Left ventricle myocardium inferior (tissue), 1 donor: ENCODE results near the gene EPHB2. TPM values are rescaled to one million over a fixed set of nuclear protein-coding genes. Genes with fewer than 3 reads are reported as not detected.

Experiments
- DNase-seq: peaks from one replicate; pipeline ENCODE4 v3.0.0-alpha.2; 2020
- H3K27ac ChIP-seq: fragments of 200-600 bp; replicated peaks from 2 replicates; pipeline ENCODE4 v1.8.0; 2021
- H3K27me3 ChIP-seq: fragments of 200-600 bp; 2 replicates; pipeline ENCODE4 v1.8.0; 2021; ENCODE audit warnings: low read depth
- H3K36me3 ChIP-seq: fragments of 200-600 bp; 2 replicates; pipeline ENCODE4 v1.8.0; 2021
- H3K4me1 ChIP-seq: fragments of 200-600 bp; 2 replicates; pipeline ENCODE4 v1.8.0; 2021
- H3K4me3 ChIP-seq: fragments of 200-600 bp; 2 replicates; pipeline ENCODE4 v1.8.0; 2021; ENCODE audit warnings: mild to moderate bottlenecking, moderate library complexity
- H3K9me3 ChIP-seq: fragments of 200-600 bp; replicated peaks from 2 replicates; pipeline ENCODE4 v1.8.0; 2021
- CTCF ChIP-seq: fragments of 200-600 bp; IDR thresholded peaks from 2 replicates; pipeline ENCODE4 v1.8.0; 2021; ENCODE audit warnings: antibody characterized with exemption, mild to moderate bottlenecking, borderline replicate concordance
- intact Hi-C: fragments of 100-400 bp; cut with micrococcal nuclease; formaldehyde crosslinking; loops from one replicate; pipeline ENCODE4 v1.11.0; 2022
- total RNA-seq: library from RNA; stranded (reverse); fragmentation: NEBNext Ultra II Directional; extraction: Animal tissue kit (Norgen Biotek cat#: 25700); gene quantifications from one replicate; pipeline ENCODE4 v1.2.1, GENCODE V29; 2021
- donor health status: DM: no; HTN: yes; CAD: no; lungs with severe emphysema.

Gene EPHB2
- total RNA-seq, 1 donor from 2014 or later, result 2.0 TPM

- Histone ChIP-seq H3K27ac (no peak overlapping the region), H3K4me3 (no peak overlapping the region), H3K27me3 (peaks cover 23% of the 10 kb centered on the region), H3K9me3 (no peaks in the 10 kb centered on the region), H3K36me3 (no peaks in the 10 kb centered on the region), H3K4me1 (peaks cover 23% of the 10 kb centered on the region)
- intact Hi-C loops, result no loop called here
- DNase-seq, result no peak
- TF ChIP-seq CTCF, result no peak
These were observed 38.9 kb downstream of the EPHB2 start for GRCh38 chr1:22749503-22749902.

GRCh38 chr1:22749919-22750684, 39.5 kb downstream of the EPHB2 start:
- Histone ChIP-seq H3K27ac (peak overlapping the region; percentile 27), H3K4me3 (no peak overlapping the region), H3K4me1 (peaks cover 23% of the 10 kb centered on the region), H3K27me3 (peaks cover 23% of the 10 kb centered on the region), H3K36me3 (no peaks in the 10 kb centered on the region), H3K9me3 (no peaks in the 10 kb centered on the region)
- no peak for DNase-seq
- intact Hi-C loops, result no loop called here
- TF ChIP-seq CTCF, result no peak

- H3K27ac ChIP-seq, result peak overlapping the region; percentile 27
- intact Hi-C loops, result no loop called here
- DNase-seq, result no peak
These were observed 40.0 kb downstream of the EPHB2 start for GRCh38 chr1:22750685-22751051.

GRCh38 chr1:22751124-22751531, 40.5 kb downstream of the EPHB2 start:
- H3K4me3 ChIP-seq, result no peak overlapping the region
- no peak for DNase-seq
- H3K9me3 ChIP-seq, result no peaks in the 10 kb centered on the region
- peaks cover 23% of the 10 kb centered on the region for H3K4me1 ChIP-seq
- H3K36me3 ChIP-seq, result no peaks in the 10 kb centered on the region
- no peak for TF ChIP-seq CTCF
- H3K27ac ChIP-seq, result no peak overlapping the region
- peaks cover 24% of the 10 kb centered on the region for H3K27me3 ChIP-seq
- intact Hi-C loops, result no loop called here

More at GRCh38 chr1:22750685-22751051, 40.0 kb downstream of the EPHB2 start:
- H3K36me3 ChIP-seq, result no peaks in the 10 kb centered on the region
- H3K4me1 ChIP-seq, result peaks cover 23% of the 10 kb centered on the region
- H3K4me3 ChIP-seq, result no peak overlapping the region
- TF ChIP-seq CTCF, result no peak
- H3K27me3 ChIP-seq, result peaks cover 23% of the 10 kb centered on the region
- no peaks in the 10 kb centered on the region for H3K9me3 ChIP-seq

GRCh38 chr1:22752339-22752738, 41.7 kb downstream of the EPHB2 start:
- DNase-seq, result no peak
- Histone ChIP-seq H3K4me3 (no peak overlapping the region), H3K9me3 (no peaks in the 10 kb centered on the region), H3K4me1 (peaks cover 23% of the 10 kb centered on the region), H3K27me3 (peaks cover 23% of the 10 kb centered on the region), H3K36me3 (no peaks in the 10 kb centered on the region), H3K27ac (no peak overlapping the region)
- intact Hi-C loops, result no loop called here
- TF ChIP-seq CTCF, result no peak
